H9 (cell line): ENCODE measurements around the gene CLK2. TPM values are rescaled to one million over a fixed set of nuclear protein-coding genes. Genes with fewer than 3 reads are reported as not detected.

Experiments used
- DNase-seq: peaks from one replicate; pipeline ENCODE4 v3.0.0-alpha.2; 2017
- H2AFZ ChIP-seq: one replicate; pipeline ENCODE4 v1.6.1; 2013; ENCODE audit warnings: mild to moderate bottlenecking, low read length, control low read depth, moderate library complexity
- H2AK5ac ChIP-seq: 2 replicates; pipeline ENCODE4 v1.6.1; 2013; ENCODE audit warnings: low read length, control low read depth, mixed read lengths; ENCODE audit not compliant: insufficient read length
- H2BK120ac ChIP-seq: one replicate; pipeline ENCODE4 v1.6.1; 2013; ENCODE audit warnings: low read depth, mild to moderate bottlenecking, low read length, control low read depth, inconsistent platforms; ENCODE audit not compliant: poor library complexity, severe bottlenecking
- H2BK12ac ChIP-seq: 2 replicates; pipeline ENCODE4 v1.6.1; 2013; ENCODE audit warnings: low read length, control low read depth, mixed read lengths, low read depth; ENCODE audit not compliant: insufficient read length
- H2BK15ac ChIP-seq: 2 replicates; pipeline ENCODE4 v1.6.1; 2013; ENCODE audit warnings: low read depth, low read length, control low read depth
- H2BK20ac ChIP-seq: one replicate; pipeline ENCODE4 v1.6.1; 2013; ENCODE audit warnings: low read depth, mild to moderate bottlenecking, low read length, control low read depth, inconsistent platforms; ENCODE audit not compliant: poor library complexity, severe bottlenecking
- H2BK5ac ChIP-seq: 2 replicates; pipeline ENCODE4 v1.6.1; 2013; ENCODE audit warnings: low read length, control low read depth, mixed read lengths; ENCODE audit not compliant: insufficient read length
- H3K14ac ChIP-seq: 2 replicates; pipeline ENCODE4 v1.6.1; 2013; ENCODE audit warnings: low read length, control low read depth; ENCODE audit not compliant: insufficient read depth
- H3K18ac ChIP-seq: 2 replicates; pipeline ENCODE4 v1.6.1; 2013; ENCODE audit warnings: low read depth, mild to moderate bottlenecking, mixed read lengths, low read length, control low read depth; ENCODE audit not compliant: insufficient read length
- H3K23ac ChIP-seq: 2 replicates; pipeline ENCODE4 v1.6.1; 2013; ENCODE audit warnings: low read length, control low read depth, mixed read lengths, low read depth; ENCODE audit not compliant: insufficient read length
- H3K23me2 ChIP-seq: 2 replicates; pipeline ENCODE4 v1.6.1; 2013; ENCODE audit warnings: low read depth, mild to moderate bottlenecking, mixed read lengths, low read length, control low read depth; ENCODE audit not compliant: insufficient read length, poor library complexity, severe bottlenecking
- H3K27ac ChIP-seq: 2 replicates; pipeline ENCODE4 v1.5.1; 2013; ENCODE audit warnings: low read length, control low read depth, mixed read lengths, low read depth; ENCODE audit not compliant: insufficient read length
- H3K27me3 ChIP-seq: 2 replicates; pipeline ENCODE4 v1.6.1; 2013; ENCODE audit warnings: low read length, control low read depth, inconsistent platforms; ENCODE audit not compliant: insufficient read depth
- H3K4ac ChIP-seq: 2 replicates; pipeline ENCODE4 v1.6.1; 2013; ENCODE audit warnings: low read depth, mild to moderate bottlenecking, control low read depth, inconsistent platforms, low read length, moderate library complexity
- H3K4me1 ChIP-seq: 2 replicates; pipeline ENCODE4 v1.6.1; 2013; ENCODE audit warnings: low read length, control low read depth, inconsistent platforms; ENCODE audit not compliant: insufficient read depth
- H3K4me2 ChIP-seq: 2 replicates; pipeline ENCODE4 v1.6.1; 2013; ENCODE audit warnings: low read length, control low read depth, mixed read lengths; ENCODE audit not compliant: insufficient read length, insufficient read depth
- H3K56ac ChIP-seq: 2 replicates; pipeline ENCODE4 v1.6.1; 2013; ENCODE audit warnings: low read depth, mild to moderate bottlenecking, mixed read lengths, low read length, control low read depth; ENCODE audit not compliant: insufficient read length
- H3K79me1 ChIP-seq: 2 replicates; pipeline ENCODE4 v1.6.1; 2013; ENCODE audit warnings: low read depth, mild to moderate bottlenecking, moderate library complexity, low read length, control low read depth, inconsistent platforms; ENCODE audit not compliant: insufficient read depth, poor library complexity, severe bottlenecking
- H3K79me2 ChIP-seq: 2 replicates; pipeline ENCODE4 v1.6.1; 2013; ENCODE audit warnings: low read length, control low read depth, inconsistent platforms; ENCODE audit not compliant: insufficient read depth
- H3K9ac ChIP-seq: 2 replicates; pipeline ENCODE4 v1.6.1; 2013; ENCODE audit warnings: low read length, control low read depth, mixed read lengths; ENCODE audit not compliant: insufficient read length; ENCODE audit errors: extremely low read depth
- H3K9me3 ChIP-seq: one replicate; pipeline ENCODE4 v1.6.1; 2013; ENCODE audit warnings: low read depth, low read length, inconsistent platforms; ENCODE audit not compliant: control insufficient read depth
- H3T11ph ChIP-seq: one replicate; pipeline ENCODE4 v1.6.1; 2013; ENCODE audit warnings: mild to moderate bottlenecking, low read length, control low read depth, inconsistent platforms
- H4K20me1 ChIP-seq: one replicate; pipeline ENCODE4 v1.6.1; 2013; ENCODE audit not compliant: control insufficient read depth, insufficient read length, insufficient read depth
- H4K5ac ChIP-seq: 2 replicates; pipeline ENCODE4 v1.6.1; 2013; ENCODE audit warnings: low read depth, mild to moderate bottlenecking, mixed read lengths, low read length, control low read depth; ENCODE audit not compliant: insufficient read length
- H4K8ac ChIP-seq: replicated peaks from 2 replicates; pipeline ENCODE4 v1.6.1; 2013; ENCODE audit warnings: low read length, control low read depth, mixed read lengths, low read depth; ENCODE audit not compliant: insufficient read length
- H4K91ac ChIP-seq: 2 replicates; pipeline ENCODE4 v1.6.1; 2013; ENCODE audit warnings: low read depth, mild to moderate bottlenecking, moderate library complexity, mixed read lengths, low read length, control low read depth; ENCODE audit not compliant: insufficient read length
- H3K27ac Mint-ChIP-seq, 3 experiments: 2 replicates in 2 of 3; 3 replicates in 1 of 3; pipeline ENCODE4 v1.8.0; 2020 to 2021; ENCODE audit warnings: mixed read lengths in 3 of 3, mild to moderate bottlenecking in 1 of 3, moderate library complexity in 1 of 3
- H3K27me3 Mint-ChIP-seq: 2 replicates; pipeline ENCODE4 v1.8.0; 2021; ENCODE audit warnings: low read depth, mild to moderate bottlenecking, moderate library complexity, mixed read lengths
- H3K36me3 Mint-ChIP-seq, 3 experiments: 2 replicates in 2 of 3; 3 replicates in 1 of 3; pipeline ENCODE4 v1.8.0; 2020 to 2021; ENCODE audit warnings: low read depth in 3 of 3, mixed read lengths in 3 of 3; ENCODE audit not compliant: insufficient read depth in 1 of 3
- H3K4me1 Mint-ChIP-seq, 2 experiments: 2 replicates each; pipeline ENCODE4 v1.8.0; 2020; ENCODE audit warnings: mixed read lengths in 2 of 2
- H3K4me3 Mint-ChIP-seq, 2 experiments: 2 replicates in 1 of 2; 3 replicates in 1 of 2; pipeline ENCODE4 v1.8.0; 2020 to 2021; ENCODE audit warnings: mild to moderate bottlenecking in 2 of 2, mixed read lengths in 2 of 2, moderate library complexity in 1 of 2
- H3K9me3 Mint-ChIP-seq, 2 experiments: 2 replicates in 1 of 2; 3 replicates in 1 of 2; pipeline ENCODE4 v1.8.0; 2020; ENCODE audit warnings: mild to moderate bottlenecking in 2 of 2, mixed read lengths in 2 of 2, moderate library complexity in 1 of 2
- CTCF ChIP-seq: fragments of 200-600 bp; sonication (generic); conservative IDR thresholded peaks from 3 replicates; pipeline ENCODE4 v1.8.0; 2021; ENCODE audit warnings: antibody characterized with exemption, mild to moderate bottlenecking
- WGBS: extraction: QIAGEN DNeasy Blood & Tissue Kit; methylation state at CpG from one replicate; pipeline ENCODE4 v1.1.7; 2013; ENCODE audit warnings: missing lambda C conversion rate, low lambda C conversion rate, mixed read lengths; ENCODE audit not compliant: insufficient read length; ENCODE audit errors: extremely low coverage; 5-methylcytosine and 5-hydroxymethylcytosine counted together
- total RNA-seq: library from RNA; stranded (reverse); gene quantifications from 2 replicates; pipeline ENCODE4 v1.2.1, GENCODE V29; 2021

The CLK2 gene
- total RNA-seq, 1 experiment from 2014 or later: 77.5 TPM

GRCh38 chr1:155253797-155254196 is 19.5 kb downstream of the CLK2 start:
- H3T11ph ChIP-seq: no peak overlapping the region
- no peak for DNase-seq
- no peak overlapping the region for H2BK15ac ChIP-seq
- H3K14ac ChIP-seq: no peak overlapping the region
- peaks cover 9 to 27% (median 19%) of the 10 kb centered on the region in 3 experiments for H3K36me3 Mint-ChIP-seq
- no peak overlapping the region for H3K18ac ChIP-seq
- H4K8ac ChIP-seq: no peak overlapping the region
- TF ChIP-seq CTCF: no peak
- H2BK120ac ChIP-seq: no peak overlapping the region
- no peak overlapping the region for H2BK20ac ChIP-seq
- H3K23me2 ChIP-seq: peaks cover 14% of the 10 kb centered on the region
- H3K56ac ChIP-seq: no peak overlapping the region
- H3K9ac ChIP-seq: no peak overlapping the region
- H3K4me2 ChIP-seq: peak overlapping the region; percentile 67
- no peaks in the 10 kb centered on the region; the same call in 1 of the 2 replicates for H3K27me3 Mint-ChIP-seq
- no peaks in the 10 kb centered on the region for H3K27me3 ChIP-seq
- no peaks in the 10 kb centered on the region for H4K20me1 ChIP-seq
- no peaks in the 10 kb centered on the region for H3K9me3 Mint-ChIP-seq
- H3K79me2 ChIP-seq: no peaks in the 10 kb centered on the region
- H4K91ac ChIP-seq: no peak overlapping the region
- no CpG with 5 or more reads among the region's 5 CpGs for WGBS
- H2AK5ac ChIP-seq: no peak overlapping the region
- H3K27ac ChIP-seq: no peak overlapping the region
- H3K4ac ChIP-seq: no peak overlapping the region
- no peak overlapping the region for H2BK12ac ChIP-seq
- no peak overlapping the region for H3K23ac ChIP-seq
- no peak overlapping the region for H4K5ac ChIP-seq
- no peaks in the 10 kb centered on the region for H3K9me3 ChIP-seq
- peak overlapping the region; percentile 73 to 88 for H3K4me3 Mint-ChIP-seq
- no peak overlapping the region for H2AFZ ChIP-seq
- no peak overlapping the region for H3K27ac Mint-ChIP-seq
- H3K4me1 Mint-ChIP-seq: peaks cover 30 to 32% of the 10 kb centered on the region in 2 experiments
- H2BK5ac ChIP-seq: no peak overlapping the region
- H3K79me1 ChIP-seq: no peaks in the 10 kb centered on the region
- peaks cover 4% of the 10 kb centered on the region; the same call in 1 of the 2 replicates for H3K4me1 ChIP-seq
